Raji (cell line): ENCODE results near the gene ZNF888.

Source experiments
- POLR2A ChIP-seq: IDR thresholded peaks from 2 replicates; pipeline ENCODE4 v1.6.1; 2011; ENCODE audit warnings: low read depth, low read length, control low read depth; ENCODE audit not compliant: insufficient read depth

ZNF888 gene

GRCh38 chr19:52922841-52923777, at the start of gene ZNF888:
TSS of gene ZNF888 (minus strand) at chr19:52923428. CDS start at chr19:52917873, 5,555 bp downstream.
- TF ChIP-seq POLR2A, result peak; percentile 86

- TF ChIP-seq POLR2A, result no peak
These were observed 44.5 kb upstream of the ZNF888 start for GRCh38 chr19:52967772-52968171.

- TF ChIP-seq POLR2A, result no peak
These were observed 40.0 kb upstream of the ZNF888 start for GRCh38 chr19:52963247-52963618.

GRCh38 chr19:52962394-52963246, 39.4 kb upstream of the ZNF888 start, which contains the start of gene ZNF816:
TSS of gene ZNF816 (minus strand) at chr19:52962881. CDS start at chr19:52956089, 6,792 bp downstream.
- peak; percentile 81 for TF ChIP-seq POLR2A

GRCh38 chr19:52961981-52962380, 38.8 kb upstream of the ZNF888 start:
- no peak for TF ChIP-seq POLR2A

- TF ChIP-seq POLR2A, result no peak
These were observed 36.5 kb upstream of the ZNF888 start for GRCh38 chr19:52959613-52960295.

GRCh38 chr19:52957591-52957990, 34.4 kb upstream of the ZNF888 start:
- TF ChIP-seq POLR2A, result no peak

GRCh38 chr19:52956917-52957316, 33.7 kb upstream of the ZNF888 start:
- no peak for TF ChIP-seq POLR2A

- TF ChIP-seq POLR2A, result no peak
These were observed 26.2 kb upstream of the ZNF888 start for GRCh38 chr19:52949422-52949821.

- TF ChIP-seq POLR2A, result no peak
These were observed 25.0 kb upstream of the ZNF888 start for GRCh38 chr19:52948025-52948770.

GRCh38 chr19:52946322-52947310, 23.4 kb upstream of the ZNF888 start:
- no peak for TF ChIP-seq POLR2A

GRCh38 chr19:52945652-52946321, 22.6 kb upstream of the ZNF888 start:
- no peak for TF ChIP-seq POLR2A
